Naive B cell (primary cell): ENCODE data around the gene MANF. TPM values are rescaled to one million over a fixed set of nuclear protein-coding genes. Genes with fewer than 3 reads are reported as not detected.

Source experiments
- ATAC-seq, 2 donors: fragments of 150-1000 bp; cut with Tn5 transposase; 2 replicates each; pipeline ENCODE4 v1.10.0; 2021; ENCODE audit warnings: low read depth in 2 of 2, mild to moderate bottlenecking in 2 of 2, moderate library complexity in 2 of 2
- DNase-seq: peaks from one replicate; pipeline ENCODE4 v3.0.0; 2022
- H3K27ac Mint-ChIP-seq, 6 donors: one replicate each; pipeline ENCODE4 v1.8.0; 2020 to 2022; ENCODE audit warnings: mild to moderate bottlenecking in 6 of 6, mixed read lengths in 6 of 6, moderate library complexity in 5 of 6, inconsistent platforms in 2 of 6
- H3K27me3 Mint-ChIP-seq, 3 donors: one replicate each; pipeline ENCODE4 v1.8.0; 2021 to 2022; ENCODE audit warnings: mixed read lengths in 3 of 3, mild to moderate bottlenecking in 1 of 3
- H3K36me3 Mint-ChIP-seq, 2 donors: one replicate each; pipeline ENCODE4 v1.8.0; 2020 to 2022; ENCODE audit warnings: mixed read lengths in 2 of 2, inconsistent platforms in 1 of 2, mild to moderate bottlenecking in 1 of 2
- H3K4me1 Mint-ChIP-seq, 3 donors: one replicate each; pipeline ENCODE4 v1.8.0; 2020 to 2022; ENCODE audit warnings: mixed read lengths in 3 of 3, inconsistent platforms in 1 of 3, mild to moderate bottlenecking in 1 of 3, moderate library complexity in 1 of 3
- H3K4me3 Mint-ChIP-seq, 8 donors: one replicate each; pipeline ENCODE4 v1.8.0; 2020 to 2022; ENCODE audit warnings: mild to moderate bottlenecking in 8 of 8, mixed read lengths in 8 of 8, moderate library complexity in 8 of 8, inconsistent platforms in 2 of 8
- H3K9me3 Mint-ChIP-seq, 7 donors: one replicate each; pipeline ENCODE4 v1.8.0; 2020 to 2022; ENCODE audit warnings: mixed read lengths in 7 of 7, mild to moderate bottlenecking in 5 of 7, inconsistent platforms in 2 of 7, moderate library complexity in 1 of 7
- polyA plus RNA-seq, 6 donors: library from polyadenylated mRNA; unstranded; fragments of 300-500 nt; fragmentation: Illumina TruSeq; gene quantifications; one replicate each; pipeline ENCODE4 v1.2.3, GENCODE V29; 2021; ENCODE audit warnings: low read depth in 6 of 6

Gene MANF
- polyA plus RNA-seq, 6 donors from 2014 or later: 16.5 to 37.3 (median 29.3) TPM

DNA sequence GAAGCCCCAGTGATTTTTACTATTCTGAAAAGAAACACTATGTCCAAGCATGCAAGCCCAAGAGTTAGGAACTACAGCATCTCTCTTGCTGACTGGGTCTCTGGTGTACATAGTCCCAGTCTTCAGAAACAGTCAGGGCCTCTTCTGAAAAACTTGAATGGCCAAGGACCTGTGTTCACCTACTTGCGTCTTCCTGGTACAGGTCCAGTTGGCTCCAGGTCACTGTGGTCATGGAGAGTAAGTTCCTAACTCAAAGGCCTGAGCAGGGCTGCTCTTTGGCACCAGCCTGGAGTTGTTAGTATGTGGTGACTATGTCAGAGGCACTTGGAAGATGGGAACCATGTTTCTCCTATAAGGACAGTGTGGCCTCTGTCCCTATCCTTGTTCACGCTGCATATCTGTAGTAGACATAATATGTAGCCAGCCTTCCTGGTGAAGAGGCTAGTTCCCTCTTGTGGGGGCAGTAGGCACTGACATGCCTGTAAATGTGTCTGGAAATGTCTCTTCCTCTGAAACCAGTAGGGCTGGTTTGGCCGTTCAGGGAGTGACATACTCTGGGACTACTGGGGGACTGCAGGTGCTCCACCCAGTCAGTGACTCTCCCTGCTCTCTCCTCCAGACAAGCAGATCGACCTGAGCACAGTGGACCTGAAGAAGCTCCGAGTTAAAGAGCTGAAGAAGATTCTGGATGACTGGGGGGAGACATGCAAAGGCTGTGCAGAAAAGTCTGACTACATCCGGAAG is 3.4 kb downstream of the MANF start:
- Mint-ChIP-seq H3K4me1 (peaks cover 48 to 74% (median 64%) of the 10 kb centered on the region in 3 donors), H3K4me3 (peak overlapping the region in 4 of 8 donors; percentile 21 to 85 (median 49)), H3K36me3 (peaks cover 0 to 7% of the 10 kb centered on the region in 2 donors), H3K27ac (peak overlapping the region in 1 of 6 donors; percentile 57), H3K9me3 (no peaks in the 10 kb centered on the region), H3K27me3 (no peaks in the 10 kb centered on the region)
- DNase-seq (no peak), ATAC-seq (no peak)

DNA sequence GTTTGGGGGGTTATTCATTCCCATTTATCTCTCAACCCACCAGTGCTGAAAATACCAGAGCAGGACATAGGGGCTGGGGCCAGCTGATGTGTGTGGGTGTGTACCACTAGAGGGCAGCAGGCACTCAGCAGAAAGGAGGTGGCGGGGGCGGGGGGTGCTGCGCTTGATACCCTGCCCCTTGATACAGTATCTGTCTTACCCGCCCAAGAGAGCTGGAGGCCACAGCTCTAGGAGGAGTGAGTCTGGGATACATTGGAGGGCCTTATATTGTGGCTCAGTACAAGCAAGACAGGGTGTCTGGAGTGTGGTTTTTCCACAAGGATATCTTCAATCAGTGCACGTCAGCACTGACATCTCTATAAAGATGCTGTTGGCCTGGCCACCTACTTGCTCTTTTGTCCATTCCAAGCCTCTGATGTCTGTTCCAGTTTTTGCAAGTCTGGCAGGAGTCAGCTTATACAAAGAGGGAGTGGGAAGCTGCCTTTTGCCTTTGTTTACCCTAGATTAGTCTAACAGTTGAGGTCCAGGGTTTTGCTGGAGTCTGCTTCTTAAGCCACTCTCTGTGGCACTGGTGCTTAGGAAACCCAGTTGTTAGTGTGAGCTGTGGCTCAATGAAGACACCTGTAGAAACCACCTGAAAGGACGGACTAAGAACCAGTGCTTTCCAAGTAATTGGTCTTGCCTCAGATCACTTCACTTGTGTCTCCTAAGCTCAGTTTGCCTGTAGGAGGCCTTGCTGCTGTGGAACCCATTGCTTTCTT is 4.5 kb downstream of the MANF start:
- Mint-ChIP-seq H3K4me1 (peaks cover 38 to 75% (median 60%) of the 10 kb centered on the region in 3 donors), H3K9me3 (no peaks in the 10 kb centered on the region), H3K27me3 (no peaks in the 10 kb centered on the region), H3K36me3 (peaks cover 5 to 7% of the 10 kb centered on the region in 2 donors), H3K27ac (peak overlapping the region in 3 of 6 donors; percentile 28 to 69 (median 59)), H3K4me3 (peak overlapping the region in 6 of 8 donors; percentile 12 to 85 (median 34))
- DNase-seq (peak; percentile 50), ATAC-seq (no peak)

DNA sequence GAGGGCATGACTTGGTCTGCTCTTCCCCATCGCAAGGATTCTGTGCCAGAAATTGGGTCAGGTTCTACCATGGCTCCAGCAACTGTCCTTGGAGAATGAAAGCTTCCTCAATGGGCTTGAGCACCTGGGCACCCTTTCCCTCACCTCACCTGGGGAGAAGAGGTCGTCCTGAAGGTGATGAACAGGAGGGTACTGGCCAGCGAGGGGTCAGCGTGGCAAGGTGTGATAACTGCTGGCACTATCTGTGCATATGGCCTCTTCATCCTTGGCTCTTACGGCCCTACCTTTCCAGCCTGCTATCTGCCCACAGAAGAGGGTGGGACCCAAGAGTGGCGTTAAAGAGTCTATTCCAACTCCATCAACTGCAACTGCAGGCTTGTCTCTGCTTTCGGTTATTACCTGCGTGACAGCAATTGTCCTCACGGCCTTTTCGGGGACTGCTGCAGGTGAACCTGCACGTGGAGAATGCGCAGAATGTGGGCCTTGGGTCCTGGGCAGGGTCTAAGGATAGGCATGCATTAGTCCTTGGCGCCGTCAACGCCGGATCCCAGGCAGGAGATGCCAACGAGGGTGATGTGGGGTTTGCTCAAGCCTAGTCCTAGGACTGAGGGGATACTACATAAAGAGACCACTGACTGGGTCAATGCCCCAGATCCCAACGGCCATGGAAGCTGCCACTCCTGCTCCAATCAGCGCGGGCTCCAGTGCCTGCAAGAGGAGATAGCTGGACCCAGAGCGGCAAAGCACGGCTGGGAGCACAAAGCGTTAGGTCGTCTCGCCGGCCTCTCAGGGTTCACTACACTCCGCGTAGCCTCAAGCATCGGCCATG is 5.4 kb downstream of the MANF start:
- Mint-ChIP-seq H3K4me1 (peaks cover 39 to 77% (median 60%) of the 10 kb centered on the region in 3 donors), H3K36me3 (peaks cover 5 to 7% of the 10 kb centered on the region in 2 donors), H3K27ac (peak overlapping the region; percentile 67 to 92 (median 83)), H3K9me3 (no peaks in the 10 kb centered on the region), H3K4me3 (peak overlapping the region; percentile 63 to 90 (median 82)), H3K27me3 (no peaks in the 10 kb centered on the region)
- ATAC-seq (no peak), DNase-seq (no peak)

DNA sequence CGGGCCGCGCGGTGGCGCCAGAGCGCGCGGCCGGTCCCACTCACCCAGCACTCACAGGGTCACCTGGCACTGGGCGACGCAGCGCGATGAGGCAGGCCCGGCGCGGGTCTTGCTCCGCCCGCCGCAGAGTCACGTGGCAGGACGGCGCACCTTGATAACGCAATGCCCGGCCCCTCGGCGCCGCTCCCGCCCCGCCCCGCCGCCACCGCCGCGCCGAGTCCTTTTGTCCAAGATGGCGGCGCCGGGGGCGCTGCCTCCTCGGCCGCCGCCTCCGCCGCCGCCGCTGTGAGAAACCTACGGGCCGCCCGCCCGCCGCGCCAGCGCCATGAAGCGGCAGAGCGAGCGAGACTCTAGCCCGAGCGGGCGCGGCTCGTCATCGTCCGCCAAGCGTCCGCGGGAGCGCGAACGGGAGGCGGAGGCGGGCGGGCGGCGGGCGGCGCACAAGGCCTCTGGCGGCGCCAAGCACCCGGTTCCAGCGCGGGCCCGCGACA is 6.0 kb downstream of the MANF start, which contains the start of gene RBM15B:
Gene RBM15B (plus strand): TSS at position 211 of the 491 bp plus-strand sequence. CDS start 115 bp downstream, at position 326.
- Mint-ChIP-seq H3K36me3 (peaks cover 5 to 7% of the 10 kb centered on the region in 2 donors), H3K27ac (peak within 1 kb of the TSS; percentile 76 to 92 (median 84)), H3K4me3 (peak within 1 kb of the TSS; percentile 72 to 90 (median 86)), H3K27me3 (no peaks in the 10 kb centered on the region), H3K4me1 (peaks cover 32 to 71% (median 53%) of the 10 kb centered on the region in 3 donors), H3K9me3 (no peaks in the 10 kb centered on the region)
- peak; percentile 97 for DNase-seq
- ATAC-seq: peak; percentile 93 to 95

DNA sequence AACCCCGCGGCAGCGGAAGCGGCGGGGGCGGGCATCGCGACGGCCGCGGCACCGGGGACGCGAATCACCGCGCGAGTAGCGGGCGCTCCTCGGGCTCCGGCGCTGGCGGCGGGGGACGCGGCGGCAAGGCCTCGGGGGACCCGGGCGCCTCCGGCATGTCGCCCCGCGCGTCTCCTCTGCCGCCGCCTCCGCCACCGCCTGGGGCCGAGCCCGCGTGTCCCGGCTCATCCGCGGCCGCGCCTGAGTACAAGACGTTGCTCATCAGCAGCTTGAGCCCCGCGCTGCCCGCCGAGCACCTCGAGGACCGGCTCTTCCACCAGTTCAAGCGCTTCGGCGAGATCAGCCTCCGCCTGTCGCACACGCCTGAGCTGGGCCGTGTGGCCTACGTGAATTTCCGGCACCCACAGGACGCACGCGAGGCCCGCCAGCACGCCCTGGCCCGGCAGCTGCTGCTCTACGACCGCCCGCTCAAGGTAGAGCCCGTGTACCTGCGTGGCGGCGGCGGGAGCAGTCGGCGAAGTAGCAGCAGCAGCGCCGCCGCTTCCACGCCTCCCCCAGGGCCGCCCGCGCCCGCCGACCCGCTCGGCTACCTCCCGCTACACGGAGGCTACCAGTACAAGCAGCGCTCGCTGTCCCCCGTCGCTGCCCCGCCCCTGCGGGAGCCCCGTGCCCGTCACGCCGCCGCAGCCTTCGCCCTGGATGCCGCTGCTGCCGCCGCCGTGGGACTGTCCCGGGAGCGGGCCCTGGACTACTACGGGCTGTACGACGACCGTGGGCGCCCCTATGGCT is 6.7 kb downstream of the MANF start:
- Mint-ChIP-seq H3K27ac (peak overlapping the region in 4 of 6 donors; percentile 59 to 92 (median 80)), H3K4me3 (peak overlapping the region; percentile 57 to 90 (median 80)), H3K9me3 (no peaks in the 10 kb centered on the region), H3K4me1 (peaks cover 30 to 71% (median 52%) of the 10 kb centered on the region in 3 donors), H3K36me3 (peaks cover 5 to 7% of the 10 kb centered on the region in 2 donors), H3K27me3 (no peaks in the 10 kb centered on the region)
- ATAC-seq (peak; percentile 6 to 11), DNase-seq (peak; percentile 35)

DNA sequence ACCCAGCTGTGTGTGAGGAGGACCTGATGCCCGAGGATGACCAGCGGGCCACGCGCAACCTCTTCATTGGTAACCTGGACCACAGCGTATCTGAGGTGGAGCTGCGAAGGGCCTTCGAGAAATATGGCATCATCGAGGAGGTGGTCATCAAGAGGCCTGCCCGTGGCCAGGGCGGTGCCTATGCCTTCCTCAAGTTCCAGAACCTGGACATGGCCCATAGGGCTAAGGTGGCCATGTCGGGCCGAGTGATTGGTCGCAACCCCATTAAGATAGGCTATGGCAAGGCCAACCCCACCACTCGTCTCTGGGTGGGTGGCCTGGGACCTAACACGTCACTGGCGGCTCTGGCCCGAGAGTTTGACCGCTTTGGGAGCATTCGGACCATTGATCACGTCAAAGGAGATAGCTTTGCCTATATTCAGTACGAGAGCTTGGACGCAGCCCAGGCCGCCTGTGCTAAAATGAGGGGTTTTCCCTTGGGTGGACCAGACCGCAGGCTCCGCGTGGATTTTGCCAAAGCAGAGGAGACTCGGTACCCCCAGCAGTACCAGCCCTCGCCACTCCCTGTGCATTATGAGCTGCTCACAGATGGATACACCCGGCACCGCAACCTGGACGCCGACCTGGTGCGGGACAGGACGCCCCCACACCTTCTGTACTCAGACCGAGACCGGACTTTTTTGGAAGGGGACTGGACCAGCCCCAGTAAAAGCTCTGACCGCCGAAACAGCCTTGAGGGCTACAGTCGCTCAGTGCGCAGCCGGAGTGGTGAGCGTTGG is 7.5 kb downstream of the MANF start:
- peaks cover 5% of the 10 kb centered on the region in 2 donors for H3K36me3 Mint-ChIP-seq
- H3K4me1 Mint-ChIP-seq: peaks cover 31 to 66% (median 52%) of the 10 kb centered on the region in 3 donors
- peak overlapping the region in 4 of 6 donors; percentile 26 to 85 (median 72) for H3K27ac Mint-ChIP-seq
- ATAC-seq (no peak), DNase-seq (no peak)
- no peaks in the 10 kb centered on the region for H3K27me3 Mint-ChIP-seq
- H3K9me3 Mint-ChIP-seq: no peaks in the 10 kb centered on the region
- H3K4me3 Mint-ChIP-seq: peak overlapping the region; percentile 60 to 86 (median 76)

DNA sequence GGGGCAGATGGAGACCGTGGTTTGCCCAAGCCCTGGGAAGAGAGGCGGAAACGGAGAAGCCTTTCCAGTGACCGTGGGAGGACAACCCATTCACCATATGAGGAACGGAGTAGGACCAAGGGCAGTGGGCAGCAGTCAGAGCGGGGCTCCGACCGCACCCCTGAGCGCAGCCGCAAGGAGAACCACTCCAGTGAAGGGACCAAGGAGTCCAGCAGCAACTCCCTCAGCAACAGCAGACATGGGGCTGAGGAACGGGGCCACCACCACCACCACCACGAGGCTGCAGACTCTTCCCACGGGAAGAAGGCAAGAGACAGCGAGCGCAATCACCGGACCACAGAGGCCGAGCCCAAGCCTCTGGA is 8.0 kb downstream of the MANF start:
- peak overlapping the region in 4 of 8 donors; percentile 60 to 86 (median 74) for H3K4me3 Mint-ChIP-seq
- no peaks in the 10 kb centered on the region for H3K27me3 Mint-ChIP-seq
- H3K27ac Mint-ChIP-seq: peak overlapping the region in 1 of 6 donors; percentile 85
- peaks cover 26 to 60% (median 48%) of the 10 kb centered on the region in 3 donors for H3K4me1 Mint-ChIP-seq
- no peaks in the 10 kb centered on the region for H3K9me3 Mint-ChIP-seq
- DNase-seq (no peak), ATAC-seq (no peak)
- H3K36me3 Mint-ChIP-seq: peaks cover 0 to 5% of the 10 kb centered on the region in 2 donors

DNA sequence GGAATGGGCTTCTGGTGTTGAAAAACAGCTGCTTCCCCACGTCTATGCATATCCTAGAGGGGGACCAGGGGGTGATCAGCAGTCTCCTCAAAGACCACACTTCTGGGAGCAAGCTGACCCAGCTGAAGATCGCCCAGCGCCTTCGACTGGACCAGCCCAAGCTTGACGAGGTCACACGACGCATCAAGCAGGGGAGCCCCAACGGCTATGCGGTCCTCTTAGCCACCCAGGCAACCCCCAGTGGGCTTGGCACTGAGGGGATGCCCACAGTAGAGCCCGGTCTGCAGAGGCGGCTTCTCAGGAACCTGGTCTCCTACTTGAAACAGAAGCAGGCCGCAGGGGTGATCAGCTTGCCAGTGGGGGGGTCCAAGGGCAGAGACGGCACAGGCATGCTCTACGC is 8.5 kb downstream of the MANF start:
- H3K36me3 Mint-ChIP-seq: peaks cover 0 to 5% of the 10 kb centered on the region in 2 donors
- H3K4me3 Mint-ChIP-seq: peak overlapping the region in 5 of 8 donors; percentile 20 to 79 (median 50)
- ATAC-seq: no peak
- no peaks in the 10 kb centered on the region for H3K9me3 Mint-ChIP-seq
- H3K27ac Mint-ChIP-seq: no peak overlapping the region
- H3K27me3 Mint-ChIP-seq: no peaks in the 10 kb centered on the region
- no peak for DNase-seq
- peaks cover 26 to 56% (median 47%) of the 10 kb centered on the region in 3 donors for H3K4me1 Mint-ChIP-seq

DNA sequence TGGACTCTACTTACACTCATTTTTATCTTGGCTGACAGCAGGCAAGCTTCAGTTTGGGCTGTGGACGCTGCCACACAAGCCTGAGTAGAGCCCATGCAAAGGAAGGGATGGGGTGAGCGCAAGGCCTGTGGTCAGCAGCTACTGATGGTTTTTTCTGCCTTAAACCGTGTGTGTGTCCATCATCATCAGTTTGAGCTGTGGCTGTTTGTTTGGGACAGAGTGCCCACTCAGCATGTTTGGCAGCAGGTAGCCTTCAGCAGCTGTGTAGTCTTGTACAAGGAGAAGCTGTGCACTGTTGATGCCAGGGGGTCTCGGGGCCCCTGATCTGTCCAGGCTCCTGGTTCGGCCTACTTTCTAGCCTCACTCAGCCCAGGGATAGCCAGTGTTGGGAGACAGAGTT is 9.4 kb downstream of the MANF start:
- Mint-ChIP-seq H3K27me3 (no peaks in the 10 kb centered on the region), H3K27ac (peak overlapping the region in 3 of 6 donors; percentile 25 to 66 (median 44)), H3K4me3 (peak overlapping the region in 3 of 8 donors; percentile 70 to 79 (median 77)), H3K9me3 (no peaks in the 10 kb centered on the region), H3K36me3 (peaks cover 0 to 5% of the 10 kb centered on the region in 2 donors), H3K4me1 (peaks cover 21 to 48% (median 42%) of the 10 kb centered on the region in 3 donors)
- DNase-seq (no peak), ATAC-seq (no peak)

DNA sequence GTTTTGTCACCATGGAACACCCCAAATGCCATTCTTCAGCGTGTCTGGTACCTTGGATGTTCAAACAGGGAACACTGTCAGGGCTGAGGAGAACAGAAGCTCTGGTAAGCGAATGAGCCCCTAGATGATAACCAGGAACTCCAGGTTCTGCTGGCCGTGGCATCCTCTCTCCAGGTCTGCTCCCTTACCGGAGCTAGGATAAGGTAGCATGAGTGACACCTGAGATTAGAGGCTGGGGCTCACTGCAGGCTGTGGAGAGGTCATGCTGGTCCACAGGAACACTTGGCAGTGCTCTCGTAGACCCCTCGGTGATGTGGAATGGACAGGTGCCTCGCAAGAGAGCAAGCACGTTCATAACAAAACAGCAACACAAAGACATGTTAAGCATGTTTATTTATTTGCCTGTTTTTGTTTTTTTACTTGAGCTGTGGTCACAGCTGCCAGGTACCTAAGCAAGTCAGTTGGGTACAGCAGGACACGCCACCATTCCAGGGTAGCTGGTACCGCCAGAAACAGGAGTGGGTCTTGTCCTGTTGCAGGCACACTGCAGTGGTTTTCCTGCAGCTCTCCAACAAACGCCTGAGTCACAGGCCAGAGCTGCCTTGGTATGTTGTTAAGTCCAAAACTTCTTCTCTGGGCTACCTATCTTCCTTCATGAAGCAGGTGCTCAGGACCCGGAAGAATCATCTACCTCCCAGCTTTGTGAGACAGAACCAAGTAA is 10.6 kb downstream of the MANF start:
- no peak for DNase-seq
- H3K4me3 Mint-ChIP-seq: peak overlapping the region in 1 of 8 donors; percentile 20
- peaks cover 20 to 37% (median 36%) of the 10 kb centered on the region in 3 donors for H3K4me1 Mint-ChIP-seq
- no peaks in the 10 kb centered on the region for H3K9me3 Mint-ChIP-seq
- no peaks in the 10 kb centered on the region for H3K27me3 Mint-ChIP-seq
- peak overlapping the region in 2 of 6 donors; percentile 66 to 93 for H3K27ac Mint-ChIP-seq
- peaks cover 5 to 6% of the 10 kb centered on the region in 2 donors for H3K36me3 Mint-ChIP-seq
- no peak for ATAC-seq

DNA sequence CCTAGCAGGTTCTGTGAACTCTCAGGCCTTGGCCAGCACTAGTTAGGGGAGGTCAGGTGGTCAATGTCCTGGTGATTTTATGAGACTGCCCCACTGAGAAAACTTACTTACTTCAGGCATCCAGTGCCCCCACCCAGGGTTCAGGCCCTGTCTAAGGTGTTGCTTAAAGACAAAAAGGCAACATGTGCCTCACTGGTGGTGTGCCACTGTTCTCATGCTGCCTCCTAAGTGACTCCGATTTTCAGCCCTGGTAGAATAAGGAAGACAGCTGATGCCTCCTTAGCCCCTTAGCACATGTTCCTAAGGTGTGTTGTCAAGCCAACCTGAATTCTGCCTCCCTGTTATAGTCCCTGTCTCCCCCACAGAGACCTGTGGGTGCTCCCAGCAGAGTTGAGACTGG is 11.3 kb downstream of the MANF start:
- Mint-ChIP-seq H3K36me3 (peaks cover 5 to 8% of the 10 kb centered on the region in 2 donors), H3K27me3 (no peaks in the 10 kb centered on the region), H3K27ac (peak overlapping the region in 2 of 6 donors; percentile 19 to 37), H3K4me1 (peaks cover 19 to 34% (median 34%) of the 10 kb centered on the region in 3 donors), H3K9me3 (no peaks in the 10 kb centered on the region), H3K4me3 (peak overlapping the region in 1 of 8 donors; percentile 7)
- DNase-seq (no peak), ATAC-seq (no peak)
